H1 (cell line): ENCODE results near the gene KRT1. TPM values are rescaled to one million over a fixed set of nuclear protein-coding genes. Genes with fewer than 3 reads are reported as not detected.

Experiments
- CTCF ChIA-PET: fragments of 300-600 bp; sonication (Branson Sonifier 250); formaldehyde crosslinking; loops from one replicate; lab custom pipeline; 2021; ENCODE audit not compliant: partially characterized antibody; lab: Charles Lee
- POLR2A ChIA-PET: fragments of 300-600 bp; sonication (Branson Sonifier 250); formaldehyde crosslinking; loops from one replicate; lab custom pipeline; 2021; ENCODE audit warnings: inconsistent platforms; ENCODE audit not compliant: partially characterized antibody; lab: Charles Lee
- DNase-seq, 2 experiments: peaks; one replicate each; pipeline versions ENCODE4 v3.0.0 to v3.0.0-alpha.2; 2010 to 2022; ENCODE audit warnings: low spot score in 2 of 2, low read depth in 1 of 2, mixed read lengths in 1 of 2
- FAIRE-seq: peaks from 2 replicates; lab custom pipeline; 2011; peaks lifted over from hg19 to GRCh38; lab: Jason Lieb, UNC
- H2AFZ ChIP-seq: 2 replicates; pipeline ENCODE4 v1.8.1; 2012; ENCODE audit warnings: low read length, inconsistent platforms
- H2AK5ac ChIP-seq: 2 replicates; pipeline ENCODE4 v1.6.1; 2013; ENCODE audit warnings: low read depth, low read length
- H2BK120ac ChIP-seq: replicated peaks from 2 replicates; pipeline ENCODE3; 2013; ENCODE audit warnings: low read depth, low read length, inconsistent platforms
- H2BK12ac ChIP-seq: 2 replicates; pipeline ENCODE4 v1.6.1; 2013; ENCODE audit warnings: low read depth, low read length
- H2BK15ac ChIP-seq: 2 replicates; pipeline ENCODE4 v1.6.1; 2013; ENCODE audit warnings: low read length
- H2BK20ac ChIP-seq: 2 replicates; pipeline ENCODE4 v1.6.1; 2013; ENCODE audit warnings: low read length
- H2BK5ac ChIP-seq: 2 replicates; pipeline ENCODE4 v1.6.1; 2013; ENCODE audit warnings: low read depth, low read length
- H3K14ac ChIP-seq: 2 replicates; pipeline ENCODE4 v1.6.1; 2013; ENCODE audit warnings: inconsistent platforms; ENCODE audit not compliant: insufficient read length
- H3K18ac ChIP-seq: 2 replicates; pipeline ENCODE4 v1.6.1; 2013; ENCODE audit warnings: low read length; ENCODE audit errors: extremely low read depth
- H3K23ac ChIP-seq: 2 replicates; pipeline ENCODE4 v1.6.1; 2013; ENCODE audit warnings: inconsistent platforms; ENCODE audit not compliant: insufficient read length
- H3K23me2 ChIP-seq: 2 replicates; pipeline ENCODE4 v1.6.1; 2013; ENCODE audit warnings: low read depth, low read length
- H3K27ac ChIP-seq: 2 replicates; pipeline ENCODE4 v1.6.1; 2011; ENCODE audit warnings: low read depth, low read length, inconsistent platforms
- H3K27me3 ChIP-seq, 4 experiments: replicated peaks in 1 of 4; 1 replicate in 1 of 4; 2 replicates in 3 of 4; pipeline versions ENCODE4 v1.6.1 to v1.8.1; 2011 to 2013; ENCODE audit warnings: low read length in 3 of 4, mild to moderate bottlenecking in 3 of 4, inconsistent platforms in 2 of 4, mixed read lengths in 2 of 4, moderate library complexity in 1 of 4; ENCODE audit not compliant: control insufficient read depth in 3 of 4, insufficient read depth in 3 of 4; ENCODE audit errors: extremely low read depth in 1 of 4
- H3K36me3 ChIP-seq, 4 experiments: 2 replicates each; pipeline versions ENCODE4 v1.6.1 to v1.8.1; 2011 to 2013; ENCODE audit warnings: mild to moderate bottlenecking in 4 of 4, low read length in 3 of 4, moderate library complexity in 2 of 4, control low read depth in 1 of 4, inconsistent platforms in 1 of 4; ENCODE audit not compliant: insufficient read depth in 4 of 4, control insufficient read depth in 2 of 4
- H3K4ac ChIP-seq: replicated peaks from 2 replicates; pipeline ENCODE3; 2013; ENCODE audit warnings: low read length, low read depth, mixed read lengths, inconsistent platforms; ENCODE audit not compliant: insufficient read length
- H3K4me1 ChIP-seq, 4 experiments: replicated peaks in 1 of 4; 1 replicate in 1 of 4; 2 replicates in 3 of 4; pipeline versions ENCODE4 v1.6.1 to v1.8.1; 2011 to 2013; ENCODE audit warnings: low read length in 3 of 4, inconsistent platforms in 2 of 4, mixed read lengths in 1 of 4; ENCODE audit not compliant: insufficient read depth in 4 of 4, control insufficient read depth in 3 of 4
- H3K4me2 ChIP-seq, 2 experiments: 2 replicates each; pipeline versions ENCODE4 v1.6.1 to v1.8.1; 2011 to 2013; ENCODE audit warnings: low read depth in 2 of 2, low read length in 2 of 2, control low read depth in 1 of 2, inconsistent platforms in 1 of 2, mild to moderate bottlenecking in 1 of 2; ENCODE audit not compliant: insufficient read depth in 1 of 2
- H3K4me3 ChIP-seq, 4 experiments: fragments of 200-600, 300-600 bp in 1 of 4; sonication (generic), shearing (Covaris generic), sonication (Bioruptor Twin) in 1 of 4; 2 replicates each; pipeline versions ENCODE4 v1.5.1 to v1.8.1; 2011 to 2016; ENCODE audit warnings: low read length in 4 of 4, low read depth in 3 of 4, control low read depth in 2 of 4, inconsistent platforms in 2 of 4, mild to moderate bottlenecking in 2 of 4, mixed read lengths in 1 of 4, moderate library complexity in 1 of 4; ENCODE audit not compliant: insufficient read depth in 2 of 4; ENCODE audit errors: extremely low read depth in 1 of 4
- H3K56ac ChIP-seq: replicated peaks from 2 replicates; pipeline ENCODE3; 2013; ENCODE audit warnings: low read depth, mild to moderate bottlenecking, mixed read lengths, low read length, inconsistent platforms; ENCODE audit not compliant: insufficient read length
- H3K79me1 ChIP-seq: 2 replicates; pipeline ENCODE4 v1.6.1; 2013; ENCODE audit warnings: low read depth, low read length, control low read depth
- H3K79me2 ChIP-seq, 2 experiments: 2 replicates each; pipeline versions ENCODE4 v1.6.1 to v1.8.1; 2012 to 2013; ENCODE audit warnings: low read length in 2 of 2, mild to moderate bottlenecking in 2 of 2, inconsistent platforms in 1 of 2; ENCODE audit not compliant: insufficient read depth in 2 of 2, control insufficient read depth in 1 of 2
- H3K9ac ChIP-seq, 4 experiments: replicated peaks in 1 of 4; 1 replicate in 1 of 4; 2 replicates in 3 of 4; pipeline versions ENCODE4 v1.6.1 to v1.8.1; 2011 to 2013; ENCODE audit warnings: low read depth in 3 of 4, low read length in 3 of 4, control low read depth in 2 of 4, mild to moderate bottlenecking in 2 of 4, moderate library complexity in 2 of 4, inconsistent platforms in 1 of 4; ENCODE audit errors: extremely low read depth in 1 of 4
- H3K9me3 ChIP-seq, 2 experiments: 2 replicates each; pipeline versions ENCODE4 v1.6.1 to v1.8.1; 2012 to 2013; ENCODE audit warnings: mild to moderate bottlenecking in 2 of 2, moderate library complexity in 2 of 2, control low read depth in 1 of 2, inconsistent platforms in 1 of 2, low read depth in 1 of 2, low read length in 1 of 2, mixed read lengths in 1 of 2; ENCODE audit not compliant: insufficient read depth in 2 of 2
- H4K20me1 ChIP-seq, 2 experiments: replicated peaks in 1 of 2; 2 replicates each; pipeline versions ENCODE3 to v1.8.1; 2011 to 2013; ENCODE audit warnings: inconsistent platforms in 2 of 2, low read length in 2 of 2, mild to moderate bottlenecking in 1 of 2; ENCODE audit not compliant: insufficient read depth in 2 of 2, control insufficient read depth in 1 of 2
- H4K5ac ChIP-seq: 2 replicates; pipeline ENCODE4 v1.6.1; 2013; ENCODE audit warnings: low read length, low read depth, mixed read lengths, inconsistent platforms; ENCODE audit not compliant: insufficient read length
- H4K8ac ChIP-seq: 2 replicates; pipeline ENCODE4 v1.8.0; 2013; ENCODE audit warnings: mild to moderate bottlenecking, moderate library complexity, low read length, inconsistent platforms; ENCODE audit not compliant: insufficient read depth; ENCODE audit errors: extremely low read depth
- H4K91ac ChIP-seq: replicated peaks from 2 replicates; pipeline ENCODE3; 2013; ENCODE audit warnings: low read length, mixed read lengths, inconsistent platforms; ENCODE audit not compliant: insufficient read length
- CREB1 ChIP-seq: IDR thresholded peaks from 2 replicates; pipeline ENCODE4 v1.6.1; 2012; ENCODE audit warnings: inconsistent platforms
- CTCF ChIP-seq, 3 experiments: IDR thresholded peaks; 1 replicate in 2 of 3; 2 replicates in 1 of 3; pipeline versions ENCODE4 v1.5.1 to v1.6.1; 2011; ENCODE audit warnings: low read length in 3 of 3, mild to moderate bottlenecking in 3 of 3, inconsistent platforms in 2 of 3, low read depth in 1 of 3, moderate library complexity in 1 of 3; ENCODE audit not compliant: insufficient read depth in 1 of 3; ENCODE audit errors: control extremely low read depth in 1 of 3
- E2F6 ChIP-seq: IDR thresholded peaks from 2 replicates; pipeline ENCODE4 v1.6.1; 2012; ENCODE audit warnings: inconsistent platforms
- EZH2 ChIP-seq: fragments of 200-600 bp; sonication (generic); IDR thresholded peaks from 2 replicates; pipeline ENCODE4 v1.7.1; 2012; ENCODE audit warnings: low read depth, mild to moderate bottlenecking, moderate library complexity, low read length, inconsistent platforms; ENCODE audit not compliant: severe bottlenecking
- GTF2F1 ChIP-seq: IDR thresholded peaks from 2 replicates; pipeline ENCODE4 v1.6.1; 2012; ENCODE audit warnings: low read depth, low read length, improper control_type of control experiment, borderline replicate concordance
- KDM5A ChIP-seq: fragments of 200-600 bp; IDR thresholded peaks from 2 replicates; pipeline ENCODE4 v1.7.1; 2012; ENCODE audit warnings: mild to moderate bottlenecking, low read length, inconsistent platforms, mixed read lengths
- MAX ChIP-seq: IDR thresholded peaks from 2 replicates; pipeline ENCODE4 v1.6.1; 2012; ENCODE audit warnings: inconsistent platforms
- NANOG ChIP-seq: IDR thresholded peaks from 2 replicates; pipeline ENCODE4 v1.6.1; 2011; ENCODE audit warnings: low read length, low read depth, mild to moderate bottlenecking, inconsistent platforms; ENCODE audit not compliant: insufficient read depth, poor library complexity, severe bottlenecking
- RAD21 ChIP-seq, 2 experiments: IDR thresholded peaks in 1 of 2; conservative IDR thresholded peaks in 1 of 2; 2 replicates each; pipeline ENCODE4 v1.6.1; 2011; ENCODE audit warnings: low read depth in 2 of 2, low read length in 2 of 2, improper control_type of control experiment in 1 of 2, inconsistent platforms in 1 of 2, mild to moderate bottlenecking in 1 of 2, moderate library complexity in 1 of 2
- ZNF274 ChIP-seq: IDR thresholded peaks from 2 replicates; pipeline ENCODE4 v1.7.0; 2012; ENCODE audit warnings: low read length, borderline replicate concordance; ENCODE audit errors: extremely low read depth
- WGBS, 2 experiments: shearing (Covaris generic) in 1 of 2; methylation state at CpG; one replicate each; pipeline versions ENCODE4 v1.1.6 to v1.1.7; 2013 to 2015; ENCODE audit warnings: low lambda C conversion rate in 2 of 2, mixed read lengths in 2 of 2, inconsistent platforms in 1 of 2, low coverage in 1 of 2, missing lambda C conversion rate in 1 of 2; ENCODE audit not compliant: insufficient replicate concordance in 2 of 2, insufficient coverage in 1 of 2, insufficient read length in 1 of 2; ENCODE audit errors: extremely low coverage in 1 of 2, missing lambda C conversion rate in 1 of 2; 5-methylcytosine and 5-hydroxymethylcytosine counted together
- polyA plus RNA-seq, 7 experiments: library from polyadenylated mRNA; depleted of rRNA in 3 of 7; stranded (reverse) in 5 of 7; unstranded in 2 of 7; fragments of >200 nt in 5 of 7; fragments of 200-250 nt in 2 of 7; gene quantifications; 1 replicate in 5 of 7; 2 replicates in 1 of 7; 4 replicates in 1 of 7; pipeline versions ENCODE4 v1.2.1 to v1.2.3, GENCODE V29; 2011 to 2013; ENCODE audit warnings: missing spikeins in 2 of 7, mixed read lengths in 2 of 7
- total RNA-seq: library from RNA; stranded (reverse); fragmentation: NEBNext Ultra II Directional; extraction: Animal tissue kit (Norgen Biotek cat#: 25700); gene quantifications from 2 replicates; pipeline ENCODE4 v1.2.1, GENCODE V29; 2021

The KRT1 gene
- total and polyA plus RNA-seq, 2 of the 8 experiments (the other 6 are each of a cell fraction or from before 2014, with no cell fraction given), result not detected

- H3K9me3 ChIP-seq, result no peaks in the 10 kb centered on the region
- H3K4me3 ChIP-seq, result no peak overlapping the region
- no peak overlapping the region for H2BK12ac ChIP-seq
- POLR2A ChIA-PET, result no interaction called here
- CTCF ChIA-PET, result interaction anchor here (0.7 to 5.8 kb wide), 25 partner anchors 7 to 389 kb away, joined by 3 to 26 read pairs (median 4); partner anchors contain the start of gene KRT1
- no peak overlapping the region for H2AK5ac ChIP-seq
- no peak overlapping the region for H3K56ac ChIP-seq
- no peak overlapping the region for H2AFZ ChIP-seq
- no peak overlapping the region for H4K91ac ChIP-seq
- 78% methylated on average over 9 of the region's 9 CpGs; no CpG with 5 or more reads in 1 of the 2 experiments for WGBS, 2 experiments
- H2BK5ac ChIP-seq, result no peak overlapping the region
- no peak overlapping the region for H3K23ac ChIP-seq
- H4K5ac ChIP-seq, result no peak overlapping the region
- H3K9ac ChIP-seq, result no peak overlapping the region
- no peak overlapping the region for H2BK20ac ChIP-seq
- no peak overlapping the region for H3K27ac ChIP-seq
- no peak overlapping the region for H3K4me2 ChIP-seq
- H3K27me3 ChIP-seq, result no peaks in the 10 kb centered on the region; a peak in 1 of 7 replicates
- no peak overlapping the region for H3K4ac ChIP-seq
- H3K23me2 ChIP-seq, result no peaks in the 10 kb centered on the region
- no peaks in the 10 kb centered on the region for H3K79me2 ChIP-seq
- no peak overlapping the region for H3K18ac ChIP-seq
- no peaks in the 10 kb centered on the region for H3K4me1 ChIP-seq
- no peak for FAIRE-seq
- no peaks in the 10 kb centered on the region for H3K79me1 ChIP-seq
- H4K20me1 ChIP-seq, result no peaks in the 10 kb centered on the region
- H2BK15ac ChIP-seq, result no peak overlapping the region
- no peak overlapping the region for H4K8ac ChIP-seq
- DNase-seq, result no peak
- H2BK120ac ChIP-seq, result no peak overlapping the region
- no peaks in the 10 kb centered on the region for H3K36me3 ChIP-seq
- no peak overlapping the region for H3K14ac ChIP-seq
- no peak for TF ChIP-seq KDM5A
- peak; percentile 79 to 80 for TF ChIP-seq RAD21 (IDR thresholded peaks at IDR 0.05 in 1 of 2, conservative IDR thresholded peaks at IDR 0.05 in 1 of 2; ENCODE audit: low read depth in 2 of 2, low read length in 2 of 2)
- no peak for TF ChIP-seq E2F6
- no peak for TF ChIP-seq GTF2F1
- TF ChIP-seq EZH2, result no peak
- TF ChIP-seq NANOG, result no peak
- no peak for TF ChIP-seq CREB1
- no peak for TF ChIP-seq MAX
- TF ChIP-seq CTCF (IDR thresholded peaks at IDR 0.05; ENCODE audit: control extremely low read depth in 1 of 3, insufficient read depth in 1 of 3, low read depth in 1 of 3, low read length in 3 of 3), result peak; percentile 28 to 64 (median 63)
- no peak for TF ChIP-seq ZNF274
Observed at GRCh38 chr12:52667509-52667908, 12.7 kb downstream of the KRT1 start.
